Neural progenitor cell (in vitro differentiated cells): ENCODE measurements around the gene SYNDIG1L.

Source experiments
- EZH2 ChIP-seq: fragments of 200-600 bp; sonication (generic); IDR thresholded peaks from 2 replicates; pipeline ENCODE4 v1.6.1; 2017; ENCODE audit warnings: antibody characterized with exemption, mild to moderate bottlenecking, moderate library complexity
- EZH2phosphoT487 ChIP-seq: fragments of 200-600 bp; sonication (generic); IDR thresholded peaks from 2 replicates; pipeline ENCODE4 v1.6.1; 2017; ENCODE audit warnings: antibody characterized with exemption
- TF ChIP-seq, protein P1 (sequence below): fragments of 200-600 bp; sonication (generic); IDR thresholded peaks from 2 replicates; pipeline ENCODE4 v1.5.1; 2017; ENCODE audit warnings: antibody characterized with exemption, mild to moderate bottlenecking

DNA sequence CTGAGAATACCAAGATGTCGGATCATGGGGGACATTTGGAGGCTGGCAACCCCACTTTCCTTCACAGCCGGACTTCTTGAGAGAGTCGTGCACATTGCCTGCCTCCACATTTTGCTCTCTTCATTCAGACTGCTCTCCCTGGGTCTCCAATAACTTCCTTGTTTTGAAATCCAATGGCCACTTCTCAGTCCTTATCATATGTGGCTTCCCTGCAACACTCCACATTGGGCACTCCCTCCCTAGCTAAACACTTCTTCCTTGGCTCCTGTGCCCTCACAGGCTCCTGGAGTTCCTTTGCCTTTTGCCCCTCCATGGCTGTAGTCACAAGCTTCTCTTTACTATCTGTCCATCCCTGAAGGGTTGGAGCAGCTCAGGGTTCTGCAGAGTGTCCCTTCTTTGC lies 37.0 kb upstream of the SYNDIG1L start:
- TF ChIP-seq, protein P1, sequence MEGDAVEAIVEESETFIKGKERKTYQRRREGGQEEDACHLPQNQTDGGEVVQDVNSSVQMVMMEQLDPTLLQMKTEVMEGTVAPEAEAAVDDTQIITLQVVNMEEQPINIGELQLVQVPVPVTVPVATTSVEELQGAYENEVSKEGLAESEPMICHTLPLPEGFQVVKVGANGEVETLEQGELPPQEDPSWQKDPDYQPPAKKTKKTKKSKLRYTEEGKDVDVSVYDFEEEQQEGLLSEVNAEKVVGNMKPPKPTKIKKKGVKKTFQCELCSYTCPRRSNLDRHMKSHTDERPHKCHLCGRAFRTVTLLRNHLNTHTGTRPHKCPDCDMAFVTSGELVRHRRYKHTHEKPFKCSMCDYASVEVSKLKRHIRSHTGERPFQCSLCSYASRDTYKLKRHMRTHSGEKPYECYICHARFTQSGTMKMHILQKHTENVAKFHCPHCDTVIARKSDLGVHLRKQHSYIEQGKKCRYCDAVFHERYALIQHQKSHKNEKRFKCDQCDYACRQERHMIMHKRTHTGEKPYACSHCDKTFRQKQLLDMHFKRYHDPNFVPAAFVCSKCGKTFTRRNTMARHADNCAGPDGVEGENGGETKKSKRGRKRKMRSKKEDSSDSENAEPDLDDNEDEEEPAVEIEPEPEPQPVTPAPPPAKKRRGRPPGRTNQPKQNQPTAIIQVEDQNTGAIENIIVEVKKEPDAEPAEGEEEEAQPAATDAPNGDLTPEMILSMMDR = no peak
- TF ChIP-seq EZH2phosphoT487 = no peak
- TF ChIP-seq EZH2 = no peak
